HepG2 (cell line): Measurements from ENCODE around the gene ISG20L2. TPM values are rescaled to one million over a fixed set of nuclear protein-coding genes. Genes with fewer than 3 reads are reported as not detected.
A peak's percentile ranks its signal among the peaks of the same experiment; 100 is the strongest.

Experiments used
- ATAC-seq: fragments of 200-7000 bp; cut with Tn5 transposase; 3 replicates; pipeline ENCODE4 v1.9.1; 2020; ENCODE audit warnings: mild to moderate bottlenecking, moderate library complexity
- BruUV-seq: library from RNA; stranded (reverse); fragments of 400-500 nt; replicated peaks from 2 replicates; lab custom pipeline; 2021; lab: Mats Ljungman, UMichigan
- CTCF ChIA-PET: fragments of 300-600 bp; formaldehyde crosslinking; extraction: SDS; loops from one replicate; lab custom pipeline; 2021; ENCODE audit warnings: low total read pairs, inconsistent platforms, low intra/inter-chr PET ratio; lab: Yijun Ruan, JAX
- POLR2A ChIA-PET: fragments of 350-600 bp; sonication (Branson Sonifier 250); formaldehyde crosslinking; loops from one replicate; lab custom pipeline; 2020; ENCODE audit warnings: antibody characterized with exemption, inconsistent platforms; lab: Yijun Ruan, JAX
- DNase-seq: peaks from one replicate; pipeline ENCODE4 v3.0.0-alpha.2; 2015; ENCODE audit warnings: low spot score
- FAIRE-seq: peaks from 3 replicates; lab custom pipeline; 2011; peaks lifted over from hg19 to GRCh38; lab: Jason Lieb, UNC
- H2AFZ ChIP-seq: one replicate; pipeline ENCODE4 v1.6.1; 2011; ENCODE audit warnings: low read length, inconsistent platforms
- H3K27ac ChIP-seq: fragments of 300-600 bp; 3 replicates; pipeline ENCODE4 v1.8.0; 2011; ENCODE audit warnings: mixed run types, mild to moderate bottlenecking, mixed read lengths, low read length, inconsistent platforms; ENCODE audit not compliant: insufficient read depth; ENCODE audit errors: extremely low read length
- H3K27me3 ChIP-seq, 2 experiments: fragments of 200-600 bp in 1 of 2; 2 replicates in 1 of 2; 3 replicates in 1 of 2; pipeline versions ENCODE4 v1.6.0 to v1.8.0; 2011; ENCODE audit warnings: low read length in 2 of 2, mild to moderate bottlenecking in 2 of 2, moderate library complexity in 2 of 2, inconsistent platforms in 1 of 2; ENCODE audit not compliant: insufficient read depth in 2 of 2, control insufficient read depth in 1 of 2
- H3K36me3 ChIP-seq, 2 experiments: fragments of 200-600 bp in 1 of 2; replicated peaks in 1 of 2; 2 replicates in 1 of 2; 3 replicates in 1 of 2; pipeline versions ENCODE4 v1.5.1 to v1.8.0; 2011; ENCODE audit warnings: low read length in 2 of 2, inconsistent platforms in 1 of 2; ENCODE audit not compliant: insufficient read depth in 2 of 2, control insufficient read depth in 1 of 2
- H3K4me1 ChIP-seq: 2 replicates; pipeline ENCODE4 v1.5.1; 2012; ENCODE audit warnings: low read length, inconsistent platforms; ENCODE audit not compliant: insufficient read depth
- H3K4me2 ChIP-seq: 2 replicates; pipeline ENCODE4 v1.6.0; 2011; ENCODE audit warnings: low read depth, low read length, inconsistent platforms
- H3K4me3 ChIP-seq, 3 experiments: fragments of 200-600 bp in 1 of 3; sonication (generic), shearing (Covaris generic) in 1 of 3; replicated peaks in 1 of 3; 2 replicates each; pipeline ENCODE4 v1.5.1; 2011 to 2016; ENCODE audit warnings: low read length in 3 of 3, inconsistent platforms in 2 of 3, low read depth in 2 of 3, mild to moderate bottlenecking in 2 of 3, control low read depth in 1 of 3, mixed read lengths in 1 of 3; ENCODE audit not compliant: insufficient read depth in 1 of 3
- H3K79me2 ChIP-seq: one replicate; pipeline ENCODE4 v1.6.1; 2011; ENCODE audit warnings: low read length, inconsistent platforms; ENCODE audit not compliant: insufficient read depth
- H3K9ac ChIP-seq: 2 replicates; pipeline ENCODE4 v1.6.0; 2011; ENCODE audit warnings: mild to moderate bottlenecking, low read depth, low read length, inconsistent platforms; ENCODE audit not compliant: insufficient read depth
- H3K9me3 ChIP-seq: 2 replicates; pipeline ENCODE4 v1.5.1; 2012; ENCODE audit warnings: mild to moderate bottlenecking, low read length
- H4K20me1 ChIP-seq: 2 replicates; pipeline ENCODE4 v1.6.0; 2011; ENCODE audit warnings: inconsistent platforms, mild to moderate bottlenecking, low read length, moderate library complexity; ENCODE audit not compliant: insufficient read depth
- MAFK ChIP-seq, 2 experiments: IDR thresholded peaks in 1 of 2; conservative IDR thresholded peaks in 1 of 2; 2 replicates each; pipeline ENCODE4 v1.6.1; 2011; ENCODE audit warnings: improper control_type of control experiment in 2 of 2, low read length in 2 of 2
- TCF7 ChIP-seq: sonication (generic); IDR thresholded peaks from 2 replicates; pipeline ENCODE4 v1.6.1; 2016; ENCODE audit warnings: antibody characterized with exemption, low read depth
- WGBS: methylation state at CpG from one replicate; pipeline ENCODE4 v1.1.6; 2017; ENCODE audit warnings: low lambda C conversion rate; 5-methylcytosine and 5-hydroxymethylcytosine counted together
- in situ Hi-C: cut with HindIII; loops from 2 replicates; pipeline ENCODE4 v1.10.0; 2017; ENCODE audit warnings: low pct_unique_long_range_greater_than_20kb; ENCODE audit not compliant: extremely low pct_ligation_motif_present
- intact Hi-C: fragments of 100-400 bp; cut with micrococcal nuclease; formaldehyde crosslinking; loops from one replicate; pipeline ENCODE4 v1.10.0; 2022; ENCODE audit not compliant: unreplicated experiment
- polyA plus RNA-seq, 8 experiments: library from polyadenylated mRNA; depleted of rRNA in 3 of 8; stranded (reverse) in 7 of 8; unstranded in 1 of 8; fragments of >200 nt; fragmentation: Illumina TruSeq in 4 of 8; extraction: Trizol in 4 of 8; gene quantifications; 2 replicates each; pipeline versions ENCODE4 v1.2.1 to v1.2.3, GENCODE V29; 2011 to 2016; ENCODE audit warnings: low read depth in 4 of 8, missing spikeins in 1 of 8, mixed read lengths in 1 of 8; ENCODE audit not compliant: insufficient read depth in 1 of 8
- total RNA-seq, 5 experiments: library from RNA; depleted of rRNA; stranded (reverse); fragments of >200 nt; fragmentation: Illumina TruSeq; extraction: Trizol; gene quantifications; 2 replicates each; pipeline ENCODE4 v1.2.3, GENCODE V29; 2016; ENCODE audit warnings: low read depth in 1 of 5
- TF ChIP-seq, protein P1 (sequence below), 2 experiments: IDR thresholded peaks; 2 replicates each; pipeline ENCODE4 v1.6.1; 2011 to 2012; ENCODE audit warnings: low read length in 2 of 2, borderline replicate concordance in 1 of 2, low read depth in 1 of 2, mild to moderate bottlenecking in 1 of 2, moderate library complexity in 1 of 2

Gene ISG20L2
- total and polyA plus RNA-seq, 2 of the 13 experiments (the other 11 are each of a cell fraction or from before 2014, with no cell fraction given): 19.8 to 21.3 TPM

DNA sequence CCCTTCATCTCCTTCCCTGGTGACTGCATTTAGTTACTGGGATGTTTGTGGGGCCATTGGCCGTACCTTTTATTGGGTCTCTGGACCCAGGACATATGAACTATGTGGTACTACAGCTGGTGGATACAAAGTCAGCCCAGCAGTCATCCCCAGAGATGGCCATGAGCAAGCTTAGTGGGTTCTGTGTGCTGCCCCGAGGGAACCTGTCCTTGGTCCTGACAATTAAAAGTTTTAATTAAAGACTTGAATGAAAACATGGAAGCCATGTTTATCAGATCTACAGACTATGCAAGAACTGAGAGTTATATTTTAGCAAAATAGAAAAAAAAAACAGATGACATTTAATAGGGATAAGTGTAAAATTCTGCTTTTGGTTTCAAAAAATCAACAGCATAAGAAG is 48.5 kb downstream of the ISG20L2 start:
- H3K4me3 ChIP-seq: no peak overlapping the region
- in situ Hi-C loops (no loop called here), intact Hi-C loops (no loop called here)
- CTCF ChIA-PET: interaction anchor here (5.1 kb wide), 1 partner anchor 22 kb away, joined by 166 read pairs; no protein-coding TSS in a partner anchor
- peaks cover 2% of the 10 kb centered on the region for H3K79me2 ChIP-seq
- no peak overlapping the region for H2AFZ ChIP-seq
- no peak for DNase-seq
- peaks cover 42% of the 10 kb centered on the region for H3K4me1 ChIP-seq
- POLR2A ChIA-PET: no interaction called here
- H3K4me2 ChIP-seq: no peak overlapping the region
- H3K36me3 ChIP-seq: no peaks in the 10 kb centered on the region
- peaks cover 6 to 49% of the 10 kb centered on the region in 2 experiments for H3K27me3 ChIP-seq
- no peak overlapping the region for H3K27ac ChIP-seq
- H3K9ac ChIP-seq: no peak overlapping the region
- WGBS: 0% methylated on average over 1 of the region's 2 CpGs
- no TSS peak for BruUV-seq
- FAIRE-seq: no peak
- no peak for ATAC-seq
- H3K9me3 ChIP-seq: no peaks in the 10 kb centered on the region
- no peaks in the 10 kb centered on the region for H4K20me1 ChIP-seq
- TF ChIP-seq, protein P1, sequence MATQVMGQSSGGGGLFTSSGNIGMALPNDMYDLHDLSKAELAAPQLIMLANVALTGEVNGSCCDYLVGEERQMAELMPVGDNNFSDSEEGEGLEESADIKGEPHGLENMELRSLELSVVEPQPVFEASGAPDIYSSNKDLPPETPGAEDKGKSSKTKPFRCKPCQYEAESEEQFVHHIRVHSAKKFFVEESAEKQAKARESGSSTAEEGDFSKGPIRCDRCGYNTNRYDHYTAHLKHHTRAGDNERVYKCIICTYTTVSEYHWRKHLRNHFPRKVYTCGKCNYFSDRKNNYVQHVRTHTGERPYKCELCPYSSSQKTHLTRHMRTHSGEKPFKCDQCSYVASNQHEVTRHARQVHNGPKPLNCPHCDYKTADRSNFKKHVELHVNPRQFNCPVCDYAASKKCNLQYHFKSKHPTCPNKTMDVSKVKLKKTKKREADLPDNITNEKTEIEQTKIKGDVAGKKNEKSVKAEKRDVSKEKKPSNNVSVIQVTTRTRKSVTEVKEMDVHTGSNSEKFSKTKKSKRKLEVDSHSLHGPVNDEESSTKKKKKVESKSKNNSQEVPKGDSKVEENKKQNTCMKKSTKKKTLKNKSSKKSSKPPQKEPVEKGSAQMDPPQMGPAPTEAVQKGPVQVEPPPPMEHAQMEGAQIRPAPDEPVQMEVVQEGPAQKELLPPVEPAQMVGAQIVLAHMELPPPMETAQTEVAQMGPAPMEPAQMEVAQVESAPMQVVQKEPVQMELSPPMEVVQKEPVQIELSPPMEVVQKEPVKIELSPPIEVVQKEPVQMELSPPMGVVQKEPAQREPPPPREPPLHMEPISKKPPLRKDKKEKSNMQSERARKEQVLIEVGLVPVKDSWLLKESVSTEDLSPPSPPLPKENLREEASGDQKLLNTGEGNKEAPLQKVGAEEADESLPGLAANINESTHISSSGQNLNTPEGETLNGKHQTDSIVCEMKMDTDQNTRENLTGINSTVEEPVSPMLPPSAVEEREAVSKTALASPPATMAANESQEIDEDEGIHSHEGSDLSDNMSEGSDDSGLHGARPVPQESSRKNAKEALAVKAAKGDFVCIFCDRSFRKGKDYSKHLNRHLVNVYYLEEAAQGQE (IDR thresholded peaks at IDR 0.05; ENCODE audit: borderline replicate concordance in 1 of 2, low read depth in 1 of 2, low read length in 2 of 2): peak in 1 of 2 experiments; percentile 45; a peak in 1 of 4 replicates
- TF ChIP-seq TCF7 (no peak), MAFK (conservative IDR thresholded peaks at IDR 0.05 in 1 of 2, IDR thresholded peaks at IDR 0.05 in 1 of 2; ENCODE audit: low read length in 2 of 2) (no peak)
